ENCODE data around the gene FAM161A. TPM values are rescaled to one million over a fixed set of nuclear protein-coding genes. Genes with fewer than 3 reads are reported as not detected.
"Not testable (repeated sequence)": the region's sequence is repeated elsewhere in the genome, so short reads cannot be mapped to it uniquely, and the experiment has no call there.

The FAM161A gene
- total RNA-seq, 4 donors from 2014 or later, result 5.6 to 17.1 (median 9.4) TPM

DNA sequence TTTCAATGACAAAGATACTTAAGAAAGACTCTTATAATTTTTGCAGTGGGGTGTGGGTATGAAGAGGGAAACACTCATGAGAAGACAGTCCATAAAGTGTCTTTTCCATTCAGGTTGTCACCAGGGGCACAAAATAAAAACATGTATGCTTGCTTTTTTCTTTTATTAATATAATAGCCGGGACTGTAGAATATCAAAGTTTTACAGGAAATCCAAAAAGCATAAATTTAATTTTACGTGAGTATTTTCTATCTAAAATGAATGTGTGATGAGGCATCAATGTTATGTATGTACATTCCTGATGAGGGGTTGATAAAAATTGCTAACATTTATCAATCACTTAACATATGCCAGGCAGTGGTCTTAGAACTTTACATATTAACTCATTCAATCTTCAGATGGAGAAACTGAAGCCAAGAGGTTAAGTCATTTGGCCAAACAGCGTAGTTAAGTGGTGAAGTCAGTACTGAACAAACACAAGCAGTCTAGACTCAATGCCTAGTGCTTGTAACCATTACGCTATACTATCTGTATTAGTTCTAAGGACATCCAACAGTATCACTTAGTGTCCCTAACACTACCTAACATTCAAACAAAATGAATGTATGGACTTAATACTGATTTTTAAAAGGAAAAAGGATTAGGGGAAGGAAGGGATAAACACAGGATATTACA lies 23.8 kb upstream of the FAM161A start:
- no peaks in the 10 kb centered on the region for H3K9me3 ChIP-seq
- H3K27me3 ChIP-seq, result no peaks in the 10 kb centered on the region
- TF ChIP-seq, protein P1, sequence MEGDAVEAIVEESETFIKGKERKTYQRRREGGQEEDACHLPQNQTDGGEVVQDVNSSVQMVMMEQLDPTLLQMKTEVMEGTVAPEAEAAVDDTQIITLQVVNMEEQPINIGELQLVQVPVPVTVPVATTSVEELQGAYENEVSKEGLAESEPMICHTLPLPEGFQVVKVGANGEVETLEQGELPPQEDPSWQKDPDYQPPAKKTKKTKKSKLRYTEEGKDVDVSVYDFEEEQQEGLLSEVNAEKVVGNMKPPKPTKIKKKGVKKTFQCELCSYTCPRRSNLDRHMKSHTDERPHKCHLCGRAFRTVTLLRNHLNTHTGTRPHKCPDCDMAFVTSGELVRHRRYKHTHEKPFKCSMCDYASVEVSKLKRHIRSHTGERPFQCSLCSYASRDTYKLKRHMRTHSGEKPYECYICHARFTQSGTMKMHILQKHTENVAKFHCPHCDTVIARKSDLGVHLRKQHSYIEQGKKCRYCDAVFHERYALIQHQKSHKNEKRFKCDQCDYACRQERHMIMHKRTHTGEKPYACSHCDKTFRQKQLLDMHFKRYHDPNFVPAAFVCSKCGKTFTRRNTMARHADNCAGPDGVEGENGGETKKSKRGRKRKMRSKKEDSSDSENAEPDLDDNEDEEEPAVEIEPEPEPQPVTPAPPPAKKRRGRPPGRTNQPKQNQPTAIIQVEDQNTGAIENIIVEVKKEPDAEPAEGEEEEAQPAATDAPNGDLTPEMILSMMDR (IDR thresholded peaks at IDR 0.05), result no peak
- TF ChIP-seq POLR2A (IDR thresholded peaks at IDR 0.05), result no peak
- no peaks in the 10 kb centered on the region for H3K4me1 ChIP-seq
- H3K27ac ChIP-seq, result no peak overlapping the region
- WGBS, 2 donors, result 96% methylated on average over 4 of the region's 4 CpGs
- H3K4me3 ChIP-seq (replicated peaks in 1 of 3), result no peak overlapping the region
- intact Hi-C loops (cut with DNase I), result no loop called here
- H3K36me3 ChIP-seq, result peaks cover 83 to 85% of the 10 kb centered on the region in 2 donors
- DNase-seq, result no peak

DNA sequence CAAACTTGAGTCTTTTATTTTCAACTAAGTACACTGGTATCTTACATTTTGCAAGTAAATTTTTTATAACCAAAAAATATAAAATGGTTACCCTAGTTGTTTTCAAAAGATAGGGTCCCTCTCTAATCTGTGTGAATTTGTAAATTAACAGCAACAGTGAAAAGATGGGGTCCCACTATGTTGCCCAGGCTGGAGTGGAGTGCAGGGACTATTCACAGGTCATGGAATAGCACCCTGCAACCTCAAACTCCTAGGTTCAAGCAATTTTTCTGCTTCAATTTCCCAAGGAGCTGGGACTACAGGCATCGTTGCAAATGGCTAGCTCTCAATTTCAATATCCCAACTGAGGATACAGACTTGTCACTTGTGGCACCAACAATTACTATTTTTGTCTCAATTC lies 22.5 kb upstream of the FAM161A start:
- TF ChIP-seq, protein P1 (IDR thresholded peaks at IDR 0.05), result no peak
- TF ChIP-seq POLR2A (IDR thresholded peaks at IDR 0.05), result no peak
- no peak overlapping the region for H3K27ac ChIP-seq
- no peaks in the 10 kb centered on the region for H3K4me1 ChIP-seq
- no peak for DNase-seq
- H3K4me3 ChIP-seq (replicated peaks in 1 of 3), result no peak overlapping the region
- WGBS, 2 donors, result 93 to 97% methylated on average over 1 of the region's 1 CpG
- peaks cover 83 to 85% of the 10 kb centered on the region in 2 donors for H3K36me3 ChIP-seq
- intact Hi-C loops (cut with DNase I), result no loop called here
- H3K9me3 ChIP-seq, result no peaks in the 10 kb centered on the region
- H3K27me3 ChIP-seq, result no peaks in the 10 kb centered on the region

DNA sequence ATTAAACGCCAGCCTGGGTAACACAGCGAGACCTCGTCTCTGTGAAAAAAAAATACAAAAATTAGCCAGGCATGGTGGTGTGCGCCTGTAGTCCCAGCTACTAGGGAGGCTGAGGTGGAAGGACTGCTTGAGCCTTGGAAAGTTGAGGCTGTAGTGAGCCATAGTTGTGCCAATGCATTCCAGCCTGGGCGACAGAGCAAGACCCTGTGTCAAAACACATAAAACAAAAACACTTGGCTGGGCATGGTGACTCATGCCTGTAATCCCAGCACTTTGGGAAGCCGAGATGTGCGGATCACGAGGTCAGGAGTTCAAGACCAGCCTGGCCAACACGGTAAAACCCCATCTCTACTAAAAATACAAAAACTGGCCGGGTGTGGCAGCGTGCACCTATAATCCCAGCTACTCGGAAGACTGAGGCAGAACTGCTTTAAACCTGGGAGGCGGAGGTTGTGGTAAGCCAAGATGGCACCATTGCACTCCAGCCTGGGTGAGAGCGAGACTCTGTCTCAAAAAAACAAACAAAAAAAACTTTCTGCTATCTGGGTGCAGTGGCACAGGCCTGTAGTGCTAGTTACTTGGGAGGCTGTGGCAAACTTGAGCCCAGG lies 12.7 kb upstream of the FAM161A start:
- H3K4me1 ChIP-seq; H3K9me3 ChIP-seq; H3K27me3 ChIP-seq; H3K4me3 ChIP-seq (replicated peaks in 1 of 3); H3K27ac ChIP-seq; DNase-seq; intact Hi-C loops (cut with DNase I): not testable (repeated sequence)
- 98% methylated on average over 14 of the region's 14 CpGs for WGBS, 2 donors
- peaks cover 53 to 54% of the 10 kb centered on the region in 2 donors for H3K36me3 ChIP-seq

DNA sequence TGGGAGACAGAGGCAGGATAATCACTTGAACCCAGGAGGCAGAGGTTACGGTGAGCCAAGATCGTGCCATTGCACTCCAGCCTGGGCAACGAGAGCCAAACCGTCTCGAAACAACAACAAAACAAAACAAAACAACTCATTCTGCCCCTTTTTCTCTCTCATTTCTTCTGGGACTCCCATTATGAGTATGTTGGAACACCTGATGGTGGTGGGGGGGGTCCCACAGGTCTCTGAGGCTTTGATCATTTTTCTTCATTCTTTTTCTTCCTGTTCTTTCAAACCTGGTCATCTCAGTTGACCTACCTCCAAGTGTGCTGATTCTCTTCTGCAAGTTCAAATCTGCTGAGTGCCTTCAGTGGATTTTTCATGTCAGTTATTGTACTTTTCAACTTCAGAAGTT lies 8.2 kb upstream of the FAM161A start:
- H3K27me3 ChIP-seq, result no peaks in the 10 kb centered on the region
- H3K36me3 ChIP-seq, result peaks cover 14 to 16% of the 10 kb centered on the region in 2 donors

DNA sequence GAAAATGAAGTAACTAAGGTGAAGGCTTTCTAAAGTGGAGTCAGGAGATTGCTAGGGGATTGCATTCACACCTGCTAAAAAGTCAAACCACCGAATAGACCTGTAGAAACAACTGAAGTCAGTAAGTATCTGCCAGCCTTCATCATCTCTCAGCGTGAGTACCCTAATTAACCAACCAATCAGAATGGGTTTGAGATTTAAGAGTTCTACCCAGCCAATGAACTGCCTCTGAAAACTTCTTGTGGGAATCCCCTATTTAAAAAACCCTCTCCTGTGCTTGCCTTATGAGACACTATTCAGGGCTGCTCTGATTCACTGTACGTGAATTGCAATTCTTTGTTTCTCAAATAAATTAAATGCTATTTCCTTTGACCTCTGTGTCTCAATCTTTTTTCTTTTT lies 3.4 kb upstream of the FAM161A start:
- no peak overlapping the region for H3K27ac ChIP-seq
- TF ChIP-seq, protein P1 (IDR thresholded peaks at IDR 0.05), result no peak
- TF ChIP-seq POLR2A (IDR thresholded peaks at IDR 0.05), result no peak
- peaks cover 10% of the 10 kb centered on the region in 2 donors for H3K4me1 ChIP-seq
- H3K27me3 ChIP-seq, result no peaks in the 10 kb centered on the region
- no peak overlapping the region for H3K4me3 ChIP-seq (replicated peaks in 1 of 3)
- no peaks in the 10 kb centered on the region for H3K9me3 ChIP-seq
- intact Hi-C loops (cut with DNase I), result no loop called here
- no peaks in the 10 kb centered on the region for H3K36me3 ChIP-seq
- 76 to 80% methylated on average over 3 of the region's 3 CpGs for WGBS, 2 donors
- DNase-seq, result no peak

More for the DNA sequence above, 8.2 kb upstream of the FAM161A start:
- Histone ChIP-seq H3K9me3 (no peaks in the 10 kb centered on the region), H3K27ac (no peak overlapping the region), H3K4me3 (replicated peaks in 1 of 3) (no peak overlapping the region), H3K4me1 (no peaks in the 10 kb centered on the region)
- no peak for DNase-seq
- whole genome bisulfite sequencing, 2 donors, result 94 to 96% methylated on average over 5 of the region's 5 CpGs
- TF ChIP-seq, protein P1 (IDR thresholded peaks at IDR 0.05), result no peak
- TF ChIP-seq POLR2A (IDR thresholded peaks at IDR 0.05), result no peak
- intact Hi-C loops (cut with DNase I), result no loop called here
